NCI-H128 (cell line): ENCODE results near the gene CAPG.
"Not testable (repeated sequence)": the region's sequence is repeated elsewhere in the genome, so short reads cannot be mapped to it uniquely, and the experiment has no call there.

Source experiments
- DNase-seq: peaks from one replicate; lab custom pipeline; 2025; ENCODE audit not compliant: unreplicated experiment; lab: John Stamatoyannopoulos, UW

Gene CAPG

GRCh38 chr2:85421260-85422071, 11.3 kb upstream of the CAPG start:
- no peak for DNase-seq

GRCh38 chr2:85420536-85421259, 10.5 kb upstream of the CAPG start:
- DNase-seq: peak; percentile 80

- DNase-seq: no peak
Observed at GRCh38 chr2:85419009-85419675, 9.0 kb upstream of the CAPG start.

GRCh38 chr2:85418132-85419008, 8.2 kb upstream of the CAPG start, which contains the start of gene SH2D6:
TSS of gene SH2D6 (plus strand) at chr2:85418714. CDS start at chr2:85429466, 10,752 bp downstream.
- DNase-seq: peak; percentile 63

GRCh38 chr2:85415980-85416650, 5.9 kb upstream of the CAPG start:
- no peak for DNase-seq

GRCh38 chr2:85414761-85415553, 4.8 kb upstream of the CAPG start:
- no peak for DNase-seq

- not testable (repeated sequence) for DNase-seq
Observed at GRCh38 chr2:85414421-85414759, 4.2 kb upstream of the CAPG start.

- DNase-seq: no peak
Observed at GRCh38 chr2:85413592-85414420, 3.6 kb upstream of the CAPG start.

- no peak for DNase-seq
Observed at GRCh38 chr2:85411405-85411748, 1.2 kb upstream of the CAPG start.

- no peak for DNase-seq
Observed at GRCh38 chr2:85410584-85411404, 628 bp upstream of the CAPG start.

GRCh38 chr2:85405201-85406059, 4.7 kb downstream of the CAPG start:
- no peak for DNase-seq

- no peak for DNase-seq
Observed at GRCh38 chr2:85401844-85402243, 8.3 kb downstream of the CAPG start.

GRCh38 chr2:85401464-85401805, 8.7 kb downstream of the CAPG start:
- DNase-seq: no peak

GRCh38 chr2:85400541-85401463, 9.4 kb downstream of the CAPG start:
- no peak for DNase-seq

GRCh38 chr2:85400023-85400422, 10.1 kb downstream of the CAPG start:
- DNase-seq: no peak

GRCh38 chr2:85399183-85399455, 11.0 kb downstream of the CAPG start:
- no peak for DNase-seq
